Liver (tissue), 9 donors: Measurements from ENCODE around the gene SLC1A5. TPM values are rescaled to one million over a fixed set of nuclear protein-coding genes. Genes with fewer than 3 reads are reported as not detected.

Experiments
- DNase-seq: peaks from one replicate; pipeline ENCODE4 v3.0.0-alpha.2; 2017; ENCODE audit warnings: low spot score
- H3K27ac ChIP-seq, 2 donors: one replicate each; pipeline ENCODE4 v1.7.0; 2013; ENCODE audit warnings: inconsistent platforms in 2 of 2, low read length in 2 of 2, control low read depth in 1 of 2, low read depth in 1 of 2, mild to moderate bottlenecking in 1 of 2
- H3K27me3 ChIP-seq, 4 donors: one replicate each; pipeline versions ENCODE4 v1.6.1 to v1.7.0; 2013; ENCODE audit warnings: low read length in 3 of 4, inconsistent platforms in 1 of 4, mild to moderate bottlenecking in 1 of 4, moderate library complexity in 1 of 4; ENCODE audit not compliant: control insufficient read depth in 4 of 4, insufficient read depth in 4 of 4
- H3K36me3 ChIP-seq, 4 donors: one replicate each; pipeline versions ENCODE4 v1.6.1 to v1.7.0; 2013; ENCODE audit warnings: low read length in 3 of 4, mild to moderate bottlenecking in 3 of 4, low read depth in 1 of 4, moderate library complexity in 1 of 4; ENCODE audit not compliant: control insufficient read depth in 4 of 4, insufficient read depth in 3 of 4
- H3K4me1 ChIP-seq, 4 donors: one replicate each; pipeline versions ENCODE4 v1.6.1 to v1.7.0; 2013; ENCODE audit warnings: low read length in 3 of 4, mild to moderate bottlenecking in 3 of 4, moderate library complexity in 1 of 4; ENCODE audit not compliant: control insufficient read depth in 4 of 4, insufficient read depth in 4 of 4
- H3K4me3 ChIP-seq, 3 donors: one replicate each; pipeline versions ENCODE4 v1.6.1 to v1.7.0; 2013; ENCODE audit warnings: low read length in 3 of 3, control low read depth in 1 of 3, low read depth in 1 of 3, mild to moderate bottlenecking in 1 of 3
- H3K9ac ChIP-seq, 2 donors: one replicate each; pipeline ENCODE4 v1.7.0; 2013; ENCODE audit warnings: low read length in 2 of 2, mild to moderate bottlenecking in 2 of 2, moderate library complexity in 2 of 2, control low read depth in 1 of 2, low read depth in 1 of 2
- H3K9me3 ChIP-seq, 4 donors: one replicate each; pipeline versions ENCODE4 v1.6.1 to v1.7.0; 2013; ENCODE audit warnings: low read length in 3 of 4; ENCODE audit not compliant: control insufficient read depth in 4 of 4
- EGR1 ChIP-seq, 2 donors: IDR thresholded peaks; 2 replicates each; pipeline ENCODE4 v1.6.1; 2016 to 2018; ENCODE audit warnings: antibody characterized with exemption in 2 of 2, low read depth in 2 of 2
- FOXA1 ChIP-seq: IDR thresholded peaks from 2 replicates; pipeline ENCODE4 v1.6.1; 2016; ENCODE audit warnings: antibody characterized with exemption
- FOXA2 ChIP-seq: IDR thresholded peaks from 2 replicates; pipeline ENCODE4 v1.6.1; 2016; ENCODE audit warnings: antibody characterized with exemption
- GABPA ChIP-seq, 2 donors: IDR thresholded peaks in 1 of 2; conservative IDR thresholded peaks in 1 of 2; 2 replicates each; pipeline ENCODE4 v1.6.1; 2016; ENCODE audit warnings: antibody characterized with exemption in 2 of 2, mild to moderate bottlenecking in 1 of 2, moderate library complexity in 1 of 2
- HNF4A ChIP-seq, 2 donors: conservative IDR thresholded peaks; 2 replicates each; pipeline ENCODE4 v1.6.1; 2016; ENCODE audit warnings: antibody characterized with exemption in 2 of 2, mild to moderate bottlenecking in 2 of 2
- HNF4G ChIP-seq: IDR thresholded peaks from 2 replicates; pipeline ENCODE4 v1.6.1; 2016; ENCODE audit warnings: antibody characterized with exemption
- RAD21 ChIP-seq, 2 donors: IDR thresholded peaks; 2 replicates each; pipeline ENCODE4 v1.6.1; 2016; ENCODE audit warnings: antibody characterized with exemption in 2 of 2, mild to moderate bottlenecking in 2 of 2
- REST ChIP-seq: IDR thresholded peaks from 2 replicates; pipeline ENCODE4 v1.6.1; 2016; ENCODE audit warnings: antibody characterized with exemption, mild to moderate bottlenecking
- RXRA ChIP-seq, 2 donors: IDR thresholded peaks; 2 replicates each; pipeline ENCODE4 v1.6.1; 2017 to 2018; ENCODE audit warnings: antibody characterized with exemption in 2 of 2, mild to moderate bottlenecking in 1 of 2
- SP1 ChIP-seq: IDR thresholded peaks from 2 replicates; pipeline ENCODE4 v1.6.1; 2018; ENCODE audit warnings: antibody characterized with exemption, mild to moderate bottlenecking
- TAF1 ChIP-seq: conservative IDR thresholded peaks from 2 replicates; pipeline ENCODE4 v1.6.1; 2016; ENCODE audit warnings: antibody characterized with exemption, mild to moderate bottlenecking
- ZBTB33 ChIP-seq: IDR thresholded peaks from 2 replicates; pipeline ENCODE4 v1.6.1; 2016; ENCODE audit warnings: antibody characterized with exemption
- WGBS: extraction: QIAGEN DNeasy Blood & Tissue Kit; methylation state at CpG from one replicate; pipeline ENCODE4 v1.1.7; 2013; 5-methylcytosine and 5-hydroxymethylcytosine counted together
- polyA plus RNA-seq, 2 donors: library from polyadenylated mRNA; stranded (reverse) in 1 of 2; unstranded in 1 of 2; fragments of 200-250 nt in 1 of 2; fragments of >200 nt in 1 of 2; fragmentation: Nextera tagmentation in 1 of 2; extraction: Ambion mirVana in 1 of 2; gene quantifications; one replicate each; pipeline versions ENCODE4 v1.2.1 to v1.2.3, GENCODE V29; 2013 to 2015
- total RNA-seq, 2 donors: library from RNA; depleted of rRNA; stranded (reverse); fragments of >200 nt; gene quantifications; one replicate each; pipeline ENCODE4 v1.2.3, GENCODE V29; 2014
- TF ChIP-seq, protein P1 (sequence below): fragments of 150-350 bp; IDR thresholded peaks from 2 replicates; pipeline ENCODE4 v1.5.1; 2017; ENCODE audit warnings: improper control_type of control experiment, low read depth, low read length; ENCODE audit not compliant: missing input control
- TF ChIP-seq, protein P2 (sequence below): IDR thresholded peaks from 2 replicates; pipeline ENCODE4 v1.6.1; 2016; ENCODE audit warnings: antibody characterized with exemption
- donor health status: healthy.
- donor health status: healthy.
- donor health status: healthy.
- donor health status: healthy.
- donor health status: healthy.

The SLC1A5 gene
- total RNA-seq: 10 to 100 TPM in 1 of 2 donors, 1 to 10 TPM in 1; 6.2 to 90.8 TPM
- 1 to 10 TPM; 1.5 to 6.0 TPM for polyA plus RNA-seq

GRCh38 chr19:46788262-46788967 lies at the start of gene SLC1A5:
SLC1A5 (minus strand) TSS chr19:46788594; CDS start chr19:46787965, 629 bp downstream.
- H3K9ac ChIP-seq: peak within 1 kb of the TSS; percentile 42 to 61
- H3K4me1 ChIP-seq: peaks cover 7 to 28% (median 15%) of the 10 kb centered on the region in 4 donors
- peaks cover 0 to 2% (median 0%) of the 10 kb centered on the region in 4 donors for H3K27me3 ChIP-seq
- 2% methylated on average over 46 of the region's 46 CpGs for WGBS
- peak within 1 kb of the TSS; percentile 50 to 64 (median 59) for H3K4me3 ChIP-seq
- no peaks in the 10 kb centered on the region for H3K9me3 ChIP-seq
- TF ChIP-seq SP1 (peak; percentile 35), TAF1 (peak; percentile 71)
- TF ChIP-seq, protein P1, sequence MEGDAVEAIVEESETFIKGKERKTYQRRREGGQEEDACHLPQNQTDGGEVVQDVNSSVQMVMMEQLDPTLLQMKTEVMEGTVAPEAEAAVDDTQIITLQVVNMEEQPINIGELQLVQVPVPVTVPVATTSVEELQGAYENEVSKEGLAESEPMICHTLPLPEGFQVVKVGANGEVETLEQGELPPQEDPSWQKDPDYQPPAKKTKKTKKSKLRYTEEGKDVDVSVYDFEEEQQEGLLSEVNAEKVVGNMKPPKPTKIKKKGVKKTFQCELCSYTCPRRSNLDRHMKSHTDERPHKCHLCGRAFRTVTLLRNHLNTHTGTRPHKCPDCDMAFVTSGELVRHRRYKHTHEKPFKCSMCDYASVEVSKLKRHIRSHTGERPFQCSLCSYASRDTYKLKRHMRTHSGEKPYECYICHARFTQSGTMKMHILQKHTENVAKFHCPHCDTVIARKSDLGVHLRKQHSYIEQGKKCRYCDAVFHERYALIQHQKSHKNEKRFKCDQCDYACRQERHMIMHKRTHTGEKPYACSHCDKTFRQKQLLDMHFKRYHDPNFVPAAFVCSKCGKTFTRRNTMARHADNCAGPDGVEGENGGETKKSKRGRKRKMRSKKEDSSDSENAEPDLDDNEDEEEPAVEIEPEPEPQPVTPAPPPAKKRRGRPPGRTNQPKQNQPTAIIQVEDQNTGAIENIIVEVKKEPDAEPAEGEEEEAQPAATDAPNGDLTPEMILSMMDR: no peak
- peak; percentile 99 for DNase-seq
- H3K36me3 ChIP-seq: no peaks in the 10 kb centered on the region
- peak within 1 kb of the TSS; percentile 63 to 76 for H3K27ac ChIP-seq

- H3K36me3 ChIP-seq: peaks cover 3 to 24% (median 10%) of the 10 kb centered on the region in 4 donors
- no peaks in the 10 kb centered on the region for H3K27me3 ChIP-seq
- DNase-seq: no peak
- H3K4me3 ChIP-seq: no peak overlapping the region
- no peak overlapping the region for H3K27ac ChIP-seq
- no peak overlapping the region for H3K9ac ChIP-seq
- TF ChIP-seq REST: no peak
- peaks cover 0 to 10% (median 6%) of the 10 kb centered on the region in 4 donors for H3K4me1 ChIP-seq
- WGBS: 92% methylated on average over 20 of the region's 20 CpGs
- H3K9me3 ChIP-seq: no peaks in the 10 kb centered on the region
These were observed 49.8 kb upstream of the SLC1A5 start for GRCh38 chr19:46838160-46838559.

DNA sequence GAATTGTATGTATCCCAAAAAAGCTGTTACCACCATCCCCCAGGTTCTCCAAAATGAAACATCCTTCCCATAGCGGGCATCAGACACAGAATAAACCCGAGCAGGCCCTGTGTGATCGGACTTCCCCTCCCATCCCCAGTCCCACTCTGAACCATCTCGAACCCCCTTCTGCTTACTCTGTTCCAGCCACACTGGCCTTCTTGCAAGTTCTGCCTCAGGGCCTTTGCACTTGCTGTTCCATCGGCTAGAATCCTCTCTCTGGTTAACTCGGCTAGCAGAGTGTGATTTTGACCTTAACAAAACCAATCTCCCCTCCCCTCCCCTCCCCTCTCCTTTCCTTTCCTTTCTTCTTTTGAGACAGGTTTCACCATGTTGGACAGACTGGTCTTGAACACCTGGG lies 46.6 kb upstream of the SLC1A5 start:
- no peak for DNase-seq
- 96% methylated on average over 6 of the region's 6 CpGs for WGBS
- H3K27me3 ChIP-seq: no peaks in the 10 kb centered on the region
- no peak overlapping the region for H3K9ac ChIP-seq
- H3K27ac ChIP-seq: no peak overlapping the region
- H3K9me3 ChIP-seq: no peaks in the 10 kb centered on the region
- H3K36me3 ChIP-seq: peaks cover 2 to 17% (median 6%) of the 10 kb centered on the region in 4 donors
- peaks cover 0 to 10% (median 6%) of the 10 kb centered on the region in 4 donors for H3K4me1 ChIP-seq
- no peak overlapping the region for H3K4me3 ChIP-seq
- no peak for TF ChIP-seq HNF4G
- no peak for TF ChIP-seq FOXA2
- no peak for TF ChIP-seq RXRA (IDR thresholded peaks at IDR 0.05)
- no peak for TF ChIP-seq RAD21 (IDR thresholded peaks at IDR 0.05)
- TF ChIP-seq TAF1: no peak
- no peak for TF ChIP-seq GABPA (IDR thresholded peaks at IDR 0.05 in 1 of 2, conservative IDR thresholded peaks at IDR 0.05 in 1 of 2)
- TF ChIP-seq EGR1 (IDR thresholded peaks at IDR 0.05; ENCODE audit: low read depth in 2 of 2): no peak
- TF ChIP-seq ZBTB33: no peak
- TF ChIP-seq, protein P1: no peak
- TF ChIP-seq, protein P2, sequence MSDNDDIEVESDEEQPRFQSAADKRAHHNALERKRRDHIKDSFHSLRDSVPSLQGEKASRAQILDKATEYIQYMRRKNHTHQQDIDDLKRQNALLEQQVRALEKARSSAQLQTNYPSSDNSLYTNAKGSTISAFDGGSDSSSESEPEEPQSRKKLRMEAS: no peak
- no peak for TF ChIP-seq HNF4A (conservative IDR thresholded peaks at IDR 0.05)
- TF ChIP-seq FOXA1: no peak
